GM23338 (cell line): ENCODE data around the gene ZNF446. TPM values are rescaled to one million over a fixed set of nuclear protein-coding genes. Genes with fewer than 3 reads are reported as not detected.

Experiments
- ATAC-seq: fragments of 200-7000 bp; cut with Tn5 transposase; 3 replicates; pipeline ENCODE4 v1.9.1; 2020
- DNase-seq: peaks from one replicate; pipeline ENCODE4 v3.0.0-alpha.2; 2015; ENCODE audit warnings: low spot score
- H2AFZ ChIP-seq: fragments of 200-600 bp; sonication (generic); 2 replicates; pipeline ENCODE4 v1.8.0; 2016; ENCODE audit warnings: antibody characterized with exemption, mild to moderate bottlenecking, moderate library complexity
- H3F3A ChIP-seq: fragments of 200-600 bp; sonication (generic); replicated peaks from 2 replicates; pipeline ENCODE4 v1.8.0; 2017; ENCODE audit warnings: antibody characterized with exemption, mixed run types, low read depth
- H3K27ac ChIP-seq: fragments of 200-600 bp; sonication (generic); 2 replicates; pipeline ENCODE4 v1.6.1; 2016; ENCODE audit warnings: low read depth
- H3K27me3 ChIP-seq: fragments of 200-600 bp; sonication (generic); 2 replicates; pipeline ENCODE4 v1.8.0; 2016; ENCODE audit warnings: mild to moderate bottlenecking, mixed run types, moderate library complexity; ENCODE audit not compliant: insufficient read depth
- H3K36me3 ChIP-seq: fragments of 200-600 bp; sonication (generic); 2 replicates; pipeline ENCODE4 v1.8.0; 2016; ENCODE audit warnings: mild to moderate bottlenecking; ENCODE audit not compliant: insufficient read depth
- H3K4me1 ChIP-seq: fragments of 200-600 bp; sonication (generic); 2 replicates; pipeline ENCODE4 v1.8.0; 2016; ENCODE audit warnings: mild to moderate bottlenecking, moderate library complexity; ENCODE audit not compliant: insufficient read depth
- H3K4me2 ChIP-seq: fragments of 200-600 bp; sonication (generic); 2 replicates; pipeline ENCODE4 v1.7.1; 2017; ENCODE audit warnings: mixed run types
- H3K4me3 ChIP-seq: fragments of 200-600 bp; sonication (generic); 2 replicates; pipeline ENCODE4 v1.6.1; 2016; ENCODE audit warnings: mixed run types
- H3K79me2 ChIP-seq: fragments of 200-600 bp; sonication (generic); replicated peaks from 2 replicates; pipeline ENCODE4 v1.8.0; 2017; ENCODE audit warnings: mild to moderate bottlenecking; ENCODE audit not compliant: insufficient read depth
- H3K9me2 ChIP-seq: fragments of 200-600 bp; sonication (generic); 2 replicates; pipeline ENCODE4 v1.8.0; 2017; ENCODE audit not compliant: insufficient read depth
- H4K20me1 ChIP-seq: fragments of 200-600 bp; sonication (generic); replicated peaks from 2 replicates; pipeline ENCODE4 v1.8.0; 2017; ENCODE audit warnings: mild to moderate bottlenecking; ENCODE audit not compliant: insufficient read depth
- H3K27ac Mint-ChIP-seq: 2 replicates; pipeline ENCODE4 v1.8.0; 2020; ENCODE audit warnings: inconsistent platforms, mild to moderate bottlenecking, moderate library complexity, mixed read lengths
- H3K27me3 Mint-ChIP-seq: 3 replicates; pipeline ENCODE4 v1.8.0; 2022; ENCODE audit warnings: low read depth, mild to moderate bottlenecking, moderate library complexity, mixed read lengths, inconsistent platforms; ENCODE audit not compliant: insufficient read depth, poor library complexity
- H3K36me3 Mint-ChIP-seq: 3 replicates; pipeline ENCODE4 v1.8.0; 2021; ENCODE audit warnings: low read depth, mild to moderate bottlenecking, inconsistent platforms, moderate library complexity, mixed read lengths
- H3K4me1 Mint-ChIP-seq: 3 replicates; pipeline ENCODE4 v1.8.0; 2020; ENCODE audit warnings: mild to moderate bottlenecking, inconsistent platforms, mixed read lengths
- H3K4me3 Mint-ChIP-seq: 3 replicates; pipeline ENCODE4 v1.8.0; 2021; ENCODE audit warnings: moderate library complexity, mild to moderate bottlenecking, inconsistent platforms, mixed read lengths
- H3K9me3 Mint-ChIP-seq: 3 replicates; pipeline ENCODE4 v1.8.0; 2020; ENCODE audit warnings: moderate library complexity, mild to moderate bottlenecking, inconsistent platforms, mixed read lengths
- CREB1 ChIP-seq: fragments of 250-450 bp; sonication (Bioruptor Pico); IDR thresholded peaks from 2 replicates; pipeline ENCODE4 v1.5.0; 2020; ENCODE audit warnings: low read depth, mild to moderate bottlenecking, moderate library complexity
- CTCF ChIP-seq, 2 experiments: fragments of 200-600 bp in 1 of 2; sonication (generic) in 1 of 2; conservative IDR thresholded peaks; 2 replicates each; pipeline versions ENCODE4 v1.5.1 to v1.6.1; 2016 to 2017; ENCODE audit warnings: antibody characterized with exemption in 2 of 2, low read depth in 2 of 2, mild to moderate bottlenecking in 2 of 2, moderate library complexity in 1 of 2
- EZH2 ChIP-seq: fragments of 200-600 bp; sonication (generic); IDR thresholded peaks from one replicate; pipeline ENCODE4 v1.8.0; 2017; ENCODE audit warnings: antibody characterized with exemption, mild to moderate bottlenecking, low read depth; ENCODE audit not compliant: unreplicated experiment
- EZH2phosphoT487 ChIP-seq: fragments of 200-600 bp; sonication (generic); IDR thresholded peaks from one replicate; pipeline ENCODE4 v1.8.1; 2018; ENCODE audit warnings: antibody characterized with exemption; ENCODE audit not compliant: unreplicated experiment
- NANOG ChIP-seq: IDR thresholded peaks from 2 replicates; pipeline ENCODE4 v1.6.1; 2016; ENCODE audit warnings: antibody characterized with exemption, borderline replicate concordance
- POLR2AphosphoS5 ChIP-seq: IDR thresholded peaks from 2 replicates; pipeline ENCODE4 v1.6.1; 2016; ENCODE audit warnings: antibody characterized with exemption, low read depth
- REST ChIP-seq: IDR thresholded peaks from one replicate; pipeline ENCODE4 v1.6.1; 2018; ENCODE audit warnings: antibody characterized with exemption; ENCODE audit not compliant: unreplicated experiment
- STAT1 ChIP-seq: IDR thresholded peaks from one replicate; pipeline ENCODE4 v1.6.1; 2016; ENCODE audit warnings: antibody characterized with exemption; ENCODE audit not compliant: unreplicated experiment
- ZNF114 ChIP-seq: fragments of 250-450 bp; sonication (Bioruptor Pico); IDR thresholded peaks from 2 replicates; pipeline ENCODE4 v1.5.0; 2020; ENCODE audit warnings: mild to moderate bottlenecking, moderate library complexity
- ZNF331 ChIP-seq: fragments of 250-450 bp; sonication (Bioruptor Pico); IDR thresholded peaks from 2 replicates; pipeline ENCODE4 v1.5.0; 2020; ENCODE audit warnings: low read depth, mild to moderate bottlenecking, moderate library complexity
- polyA plus RNA-seq: library from polyadenylated mRNA; unstranded; fragments of >200 nt; fragmentation: Nextera tagmentation; extraction: Ambion mirVana; gene quantifications from 2 replicates; pipeline ENCODE4 v1.2.1, GENCODE V29; 2016
- total RNA-seq: library from RNA; depleted of rRNA; stranded (reverse); fragments of >200 nt; shearing (Covaris generic); gene quantifications from 2 replicates; pipeline ENCODE4 v1.2.3, GENCODE V29; 2014

ZNF446 gene
- total and polyA plus RNA-seq, 2 experiments from 2014 or later: 2.1 to 5.6 TPM

- H3K36me3 ChIP-seq: no peaks in the 10 kb centered on the region
- no peaks in the 10 kb centered on the region; the same call in 2 of the 3 replicates for H3K9me3 Mint-ChIP-seq
Observed at GRCh38 chr19:58479303-58479702, 3.2 kb downstream of the ZNF446 start.

GRCh38 chr19:58479736-58480480 is 3.8 kb downstream of the ZNF446 start:
- H3F3A ChIP-seq: peaks cover 9% of the 10 kb centered on the region
- peaks cover 18% of the 10 kb centered on the region for H3K27me3 Mint-ChIP-seq
- no peaks in the 10 kb centered on the region for H3K27me3 ChIP-seq
- H3K4me3 ChIP-seq: no peak overlapping the region
- H3K36me3 ChIP-seq: no peaks in the 10 kb centered on the region
- H4K20me1 ChIP-seq: peaks cover 4% of the 10 kb centered on the region; the same call in 1 of the 2 replicates
- H3K4me3 Mint-ChIP-seq: no peak overlapping the region
- H3K4me1 Mint-ChIP-seq: peaks cover 8% of the 10 kb centered on the region
- H3K4me1 ChIP-seq: peaks cover 4% of the 10 kb centered on the region; the same call in 1 of the 2 replicates
- peaks cover 2% of the 10 kb centered on the region; the same call in 1 of the 3 replicates for H3K36me3 Mint-ChIP-seq
- H3K9me2 ChIP-seq: no peaks in the 10 kb centered on the region
- no peaks in the 10 kb centered on the region; the same call in 2 of the 3 replicates for H3K9me3 Mint-ChIP-seq
- H3K27ac ChIP-seq: no peak overlapping the region
- H2AFZ ChIP-seq: no peak overlapping the region
- no peak overlapping the region for H3K27ac Mint-ChIP-seq
- ATAC-seq: no peak
- no peak for TF ChIP-seq NANOG
- TF ChIP-seq STAT1: no peak
- no peak for TF ChIP-seq ZNF331 (CRISPR knock-in tag)
- no peak for TF ChIP-seq POLR2AphosphoS5
- no peak for TF ChIP-seq CREB1 (CRISPR knock-in tag)
- TF ChIP-seq EZH2phosphoT487: no peak
- no peak for TF ChIP-seq ZNF114 (CRISPR knock-in tag)
- TF ChIP-seq CTCF (conservative IDR thresholded peaks at IDR 0.05; ENCODE audit: low read depth in 2 of 2): no peak
- no peak overlapping the region for H3K4me2 ChIP-seq
- no peaks in the 10 kb centered on the region for H3K79me2 ChIP-seq
- no peak for DNase-seq

More at GRCh38 chr19:58479303-58479702, 3.2 kb downstream of the ZNF446 start:
- Histone ChIP-seq H4K20me1 (no peaks in the 10 kb centered on the region; the same call in 1 of the 2 replicates), H3K9me2 (no peaks in the 10 kb centered on the region), H3K27me3 (no peaks in the 10 kb centered on the region), H2AFZ (no peak overlapping the region), H3K79me2 (no peaks in the 10 kb centered on the region), H3K4me3 (no peak overlapping the region), H3K27ac (no peak overlapping the region), H3F3A (peaks cover 11% of the 10 kb centered on the region), H3K4me2 (no peak overlapping the region), H3K4me1 (peaks cover 4% of the 10 kb centered on the region; the same call in 1 of the 2 replicates)
- Mint-ChIP-seq H3K27me3 (peaks cover 20% of the 10 kb centered on the region), H3K4me3 (no peak overlapping the region), H3K36me3 (peaks cover 2% of the 10 kb centered on the region; the same call in 1 of the 3 replicates), H3K4me1 (peaks cover 10% of the 10 kb centered on the region), H3K27ac (no peak overlapping the region)
- TF ChIP-seq EZH2 (no peak), REST (no peak)
- no peak for DNase-seq
- ATAC-seq: no peak
